CD14-positive monocyte (primary cell): ENCODE results near the gene AGXT2. TPM values are rescaled to one million over a fixed set of nuclear protein-coding genes. Genes with fewer than 3 reads are reported as not detected.

Experiments
- DNase-seq, 3 donors: peaks; one replicate each; pipeline ENCODE4 v3.0.0-alpha.2; 2011 to 2022
- H2AFZ ChIP-seq: 2 replicates; pipeline ENCODE4 v1.6.0; 2012; ENCODE audit warnings: mild to moderate bottlenecking, low read depth, low read length, inconsistent platforms; ENCODE audit not compliant: insufficient read depth, poor library complexity, severe bottlenecking
- H3K27ac ChIP-seq, 2 donors: 1 replicate in 1 of 2; 2 replicates in 1 of 2; pipeline ENCODE4 v1.5.1; 2012 to 2013; ENCODE audit warnings: low read length in 2 of 2, control low read depth in 1 of 2, inconsistent platforms in 1 of 2, low read depth in 1 of 2, mild to moderate bottlenecking in 1 of 2
- H3K27me3 ChIP-seq, 2 donors: one replicate each; pipeline versions ENCODE4 v1.6.0 to v1.6.1; 2011 to 2013; ENCODE audit warnings: low read length in 2 of 2; ENCODE audit not compliant: control insufficient read depth in 2 of 2, insufficient read depth in 2 of 2
- H3K36me3 ChIP-seq, 2 donors: replicated peaks in 1 of 2; 1 replicate in 1 of 2; 2 replicates in 1 of 2; pipeline versions ENCODE4 v1.5.1 to v1.6.1; 2012 to 2013; ENCODE audit warnings: low read length in 2 of 2, control low read depth in 1 of 2, inconsistent platforms in 1 of 2, mild to moderate bottlenecking in 1 of 2; ENCODE audit not compliant: insufficient read depth in 2 of 2, control insufficient read depth in 1 of 2
- H3K4me1 ChIP-seq, 2 donors: 1 replicate in 1 of 2; 2 replicates in 1 of 2; pipeline versions ENCODE4 v1.5.1 to v1.6.1; 2012 to 2013; ENCODE audit warnings: low read length in 2 of 2, control low read depth in 1 of 2, inconsistent platforms in 1 of 2, mild to moderate bottlenecking in 1 of 2, moderate library complexity in 1 of 2; ENCODE audit not compliant: insufficient read depth in 2 of 2, control insufficient read depth in 1 of 2
- H3K4me2 ChIP-seq: replicated peaks from 2 replicates; pipeline ENCODE3; 2012; ENCODE audit warnings: low read length, moderate library complexity, mild to moderate bottlenecking; ENCODE audit not compliant: poor library complexity, severe bottlenecking; ENCODE audit errors: extremely low read depth
- H3K4me3 ChIP-seq, 3 experiments: fragments of 200-600 bp in 1 of 3; sonication (generic) in 1 of 3; replicated peaks in 1 of 3; 1 replicate in 2 of 3; 2 replicates in 1 of 3; pipeline ENCODE4 v1.5.1; 2011 to 2013; ENCODE audit warnings: low read length in 3 of 3, mild to moderate bottlenecking in 3 of 3, control low read depth in 2 of 3, low read depth in 2 of 3, inconsistent platforms in 1 of 3, moderate library complexity in 1 of 3
- H3K79me2 ChIP-seq: 2 replicates; pipeline ENCODE4 v1.6.0; 2012; ENCODE audit warnings: mild to moderate bottlenecking, control low read depth, inconsistent platforms, low read length, moderate library complexity; ENCODE audit not compliant: insufficient read depth
- H3K9ac ChIP-seq: 2 replicates; pipeline ENCODE4 v1.6.0; 2017; ENCODE audit warnings: low read length, mild to moderate bottlenecking; ENCODE audit not compliant: insufficient read depth, poor library complexity, severe bottlenecking
- H3K9me3 ChIP-seq, 2 donors: replicated peaks in 1 of 2; 1 replicate in 1 of 2; 2 replicates in 1 of 2; pipeline versions ENCODE4 v1.5.1 to v1.6.1; 2012 to 2013; ENCODE audit warnings: low read length in 2 of 2, control low read depth in 1 of 2; ENCODE audit not compliant: control insufficient read depth in 1 of 2, insufficient read depth in 1 of 2
- H4K20me1 ChIP-seq: 2 replicates; pipeline ENCODE4 v1.6.0; 2012; ENCODE audit warnings: mild to moderate bottlenecking, low read length, control low read depth, moderate library complexity; ENCODE audit not compliant: insufficient read depth
- H3K27ac Mint-ChIP-seq, 7 donors: one replicate each; pipeline ENCODE4 v1.8.0; 2020; ENCODE audit warnings: mild to moderate bottlenecking in 7 of 7, mixed read lengths in 7 of 7, moderate library complexity in 6 of 7, inconsistent platforms in 2 of 7
- H3K27me3 Mint-ChIP-seq, 3 donors: one replicate each; pipeline ENCODE4 v1.8.0; 2021 to 2022; ENCODE audit warnings: low read depth in 3 of 3, mild to moderate bottlenecking in 3 of 3, mixed read lengths in 3 of 3, moderate library complexity in 3 of 3, inconsistent platforms in 1 of 3
- H3K36me3 Mint-ChIP-seq, 2 donors: one replicate each; pipeline ENCODE4 v1.8.0; 2020; ENCODE audit warnings: mixed read lengths in 2 of 2, inconsistent platforms in 1 of 2, mild to moderate bottlenecking in 1 of 2
- H3K4me1 Mint-ChIP-seq: one replicate; pipeline ENCODE4 v1.8.0; 2020; ENCODE audit warnings: mild to moderate bottlenecking, mixed read lengths
- H3K4me3 Mint-ChIP-seq, 2 donors: one replicate each; pipeline ENCODE4 v1.8.0; 2020; ENCODE audit warnings: mild to moderate bottlenecking in 2 of 2, mixed read lengths in 2 of 2, moderate library complexity in 1 of 2
- H3K9me3 Mint-ChIP-seq, 7 donors: one replicate each; pipeline ENCODE4 v1.8.0; 2020 to 2022; ENCODE audit warnings: mixed read lengths in 7 of 7, mild to moderate bottlenecking in 6 of 7, moderate library complexity in 6 of 7, inconsistent platforms in 2 of 7
- CTCF ChIP-seq: fragments of 200-600 bp; IDR thresholded peaks from one replicate; pipeline ENCODE4 v1.8.0; 2022; ENCODE audit warnings: antibody characterized with exemption, mild to moderate bottlenecking
- WGBS: methylation state at CpG from one replicate; pipeline ENCODE4 v1.1.5; 2013; ENCODE audit warnings: missing lambda C conversion rate; ENCODE audit not compliant: insufficient coverage; 5-methylcytosine and 5-hydroxymethylcytosine counted together
- intact Hi-C, 2 donors: fragments of 100-400 bp; cut with micrococcal nuclease; formaldehyde crosslinking; loops; one replicate each; pipeline versions ENCODE4 v1.15.0 to v1.15.1; 2023
- polyA plus RNA-seq, 3 donors: library from polyadenylated mRNA; depleted of rRNA in 1 of 3; unstranded in 2 of 3; stranded (reverse) in 1 of 3; fragments of 300-500 nt in 2 of 3; fragments of >200 nt in 1 of 3; fragmentation: Illumina TruSeq in 2 of 3; gene quantifications; 1 replicate in 2 of 3; 2 replicates in 1 of 3; pipeline ENCODE4 v1.2.3, GENCODE V29; 2012 to 2021

AGXT2 gene
- polyA plus RNA-seq, 3 donors: not detected

- no peak for DNase-seq
- no peaks in the 10 kb centered on the region for H3K9me3 ChIP-seq
- peaks cover 0 to 6% of the 10 kb centered on the region in 2 donors for H3K27me3 ChIP-seq
- no peak overlapping the region for H3K27ac ChIP-seq
- peaks cover 0 to 10% (median 5%) of the 10 kb centered on the region in 3 donors for H3K27me3 Mint-ChIP-seq
- no peaks in the 10 kb centered on the region for H3K79me2 ChIP-seq
- no CpG with 5 or more reads among the region's 4 CpGs for WGBS
- no peak overlapping the region for H3K9ac ChIP-seq
- peaks cover 0 to 4% (median 0%) of the 10 kb centered on the region in 7 donors for H3K9me3 Mint-ChIP-seq
- no peak overlapping the region for H3K4me3 Mint-ChIP-seq
- no peak overlapping the region for H2AFZ ChIP-seq
- no peak overlapping the region for H3K4me3 ChIP-seq
- no peak overlapping the region for H3K27ac Mint-ChIP-seq
- no peak overlapping the region for H3K4me2 ChIP-seq
- no peaks in the 10 kb centered on the region for H3K36me3 ChIP-seq
- no peaks in the 10 kb centered on the region for H4K20me1 ChIP-seq
- H3K4me1 Mint-ChIP-seq: no peaks in the 10 kb centered on the region
- no peaks in the 10 kb centered on the region for H3K4me1 ChIP-seq
- no peak for TF ChIP-seq CTCF
- intact Hi-C loops: no loop called here
- H3K36me3 Mint-ChIP-seq: no peaks in the 10 kb centered on the region
Observed at GRCh38 chr5:35052838-35053237, 5.1 kb upstream of the AGXT2 start.

- Histone ChIP-seq H3K9ac (no peak overlapping the region), H3K9me3 (no peaks in the 10 kb centered on the region), H3K27ac (no peak overlapping the region), H3K4me2 (no peak overlapping the region), H4K20me1 (no peaks in the 10 kb centered on the region), H3K79me2 (no peaks in the 10 kb centered on the region), H3K27me3 (peaks cover 0 to 7% of the 10 kb centered on the region in 2 donors), H2AFZ (no peak overlapping the region), H3K4me3 (no peak overlapping the region), H3K4me1 (no peaks in the 10 kb centered on the region), H3K36me3 (no peaks in the 10 kb centered on the region)
- Mint-ChIP-seq H3K9me3 (peaks cover 0 to 4% (median 0%) of the 10 kb centered on the region in 7 donors), H3K4me1 (no peaks in the 10 kb centered on the region), H3K27me3 (peaks cover 1 to 8% (median 5%) of the 10 kb centered on the region in 3 donors), H3K36me3 (no peaks in the 10 kb centered on the region), H3K27ac (no peak overlapping the region), H3K4me3 (no peak overlapping the region)
- intact Hi-C loops: no loop called here
- WGBS: 100% methylated on average over 2 of the region's 3 CpGs
- TF ChIP-seq CTCF: no peak
- no peak for DNase-seq
Observed at GRCh38 chr5:35050541-35051126, 2.9 kb upstream of the AGXT2 start.
